HG03060 (cell line): Measurements from ENCODE around the gene NPBWR2.

Experiments used
- ATAC-seq: cut with Tn5 transposase; IDR thresholded peaks from one replicate; pipeline ENCODE4 v1.9.1; 2021; ENCODE audit warnings: low read depth, moderate number of reproducible peaks; ENCODE audit not compliant: unreplicated experiment

The NPBWR2 gene

GRCh38 chr20:64076061-64076997, 31.0 kb downstream of the NPBWR2 start:
- no peak for ATAC-seq

DNA sequence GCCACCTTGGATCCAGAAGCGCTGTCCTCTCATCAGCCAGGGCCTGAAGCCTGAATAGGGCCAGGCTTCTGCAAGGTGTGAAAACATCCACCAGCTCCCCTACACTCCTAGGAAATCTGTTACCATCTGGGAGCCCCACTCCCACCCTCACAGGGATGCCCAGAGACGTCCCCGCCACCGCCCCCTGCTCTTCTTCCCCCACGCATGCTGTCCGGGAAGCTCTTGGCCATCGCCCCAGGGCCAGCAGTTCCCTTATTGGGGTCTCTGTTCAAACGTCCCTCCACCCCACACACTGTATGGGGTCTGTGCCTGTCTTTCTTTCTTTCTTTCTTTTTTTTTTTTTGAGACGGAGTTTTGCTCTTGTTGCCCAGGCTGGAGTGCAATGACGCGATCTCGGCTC, 31.8 kb downstream of the NPBWR2 start:
- ATAC-seq, result no peak

DNA sequence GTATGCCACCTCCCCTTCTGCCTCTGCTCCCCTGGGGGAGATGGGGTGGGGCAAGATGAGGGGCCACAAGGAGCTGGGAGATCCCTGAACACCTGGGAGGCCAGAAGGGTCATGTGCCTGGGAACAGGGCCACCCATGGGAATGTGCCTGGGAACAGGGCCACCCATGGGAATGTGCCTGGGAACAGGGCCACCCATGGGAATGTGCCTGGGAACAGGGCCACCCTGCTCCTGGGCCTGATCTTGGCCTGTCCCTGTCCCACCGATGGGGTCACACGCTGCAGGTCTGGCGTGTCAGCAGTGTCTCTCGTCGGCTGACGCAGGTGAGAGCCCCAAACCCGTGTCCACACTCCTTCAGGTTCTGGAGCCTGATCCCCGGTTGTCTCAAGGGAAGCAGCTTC, 32.4 kb downstream of the NPBWR2 start:
- ATAC-seq, result no peak

DNA sequence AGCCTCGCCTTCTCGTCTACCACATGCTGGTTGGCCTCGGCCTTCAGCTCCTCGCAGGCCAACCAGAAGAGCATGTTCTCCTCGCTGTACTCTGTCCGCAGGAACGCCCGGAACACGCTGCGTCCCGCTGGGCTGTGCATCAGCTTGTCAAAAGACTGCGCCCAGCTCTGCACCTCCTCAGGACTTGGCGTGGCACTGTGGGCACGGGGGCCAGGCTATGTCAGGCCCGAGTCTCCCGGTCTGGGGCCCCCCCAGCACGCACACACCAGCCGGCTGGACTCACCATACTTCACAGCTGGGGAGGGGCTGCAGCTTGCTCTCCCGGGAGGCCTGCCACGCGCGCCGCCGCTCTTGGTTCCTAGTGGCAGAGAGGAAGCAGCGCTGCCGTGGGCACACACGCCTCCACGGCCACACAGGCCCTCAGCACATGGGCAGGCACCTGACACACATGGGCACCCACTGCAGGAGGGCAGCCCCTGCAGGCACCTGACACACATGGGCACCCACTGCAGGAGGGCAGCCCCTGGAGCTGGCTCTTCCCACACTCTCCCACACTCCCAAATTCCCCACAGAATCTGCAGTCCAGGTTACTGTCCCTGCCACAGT, 33.1 kb downstream of the NPBWR2 start:
- ATAC-seq, result no peak

- no peak for ATAC-seq
These were observed 33.7 kb downstream of the NPBWR2 start for GRCh38 chr20:64073476-64074183.

- ATAC-seq, result no peak
These were observed 34.8 kb downstream of the NPBWR2 start for GRCh38 chr20:64072498-64073063.

DNA sequence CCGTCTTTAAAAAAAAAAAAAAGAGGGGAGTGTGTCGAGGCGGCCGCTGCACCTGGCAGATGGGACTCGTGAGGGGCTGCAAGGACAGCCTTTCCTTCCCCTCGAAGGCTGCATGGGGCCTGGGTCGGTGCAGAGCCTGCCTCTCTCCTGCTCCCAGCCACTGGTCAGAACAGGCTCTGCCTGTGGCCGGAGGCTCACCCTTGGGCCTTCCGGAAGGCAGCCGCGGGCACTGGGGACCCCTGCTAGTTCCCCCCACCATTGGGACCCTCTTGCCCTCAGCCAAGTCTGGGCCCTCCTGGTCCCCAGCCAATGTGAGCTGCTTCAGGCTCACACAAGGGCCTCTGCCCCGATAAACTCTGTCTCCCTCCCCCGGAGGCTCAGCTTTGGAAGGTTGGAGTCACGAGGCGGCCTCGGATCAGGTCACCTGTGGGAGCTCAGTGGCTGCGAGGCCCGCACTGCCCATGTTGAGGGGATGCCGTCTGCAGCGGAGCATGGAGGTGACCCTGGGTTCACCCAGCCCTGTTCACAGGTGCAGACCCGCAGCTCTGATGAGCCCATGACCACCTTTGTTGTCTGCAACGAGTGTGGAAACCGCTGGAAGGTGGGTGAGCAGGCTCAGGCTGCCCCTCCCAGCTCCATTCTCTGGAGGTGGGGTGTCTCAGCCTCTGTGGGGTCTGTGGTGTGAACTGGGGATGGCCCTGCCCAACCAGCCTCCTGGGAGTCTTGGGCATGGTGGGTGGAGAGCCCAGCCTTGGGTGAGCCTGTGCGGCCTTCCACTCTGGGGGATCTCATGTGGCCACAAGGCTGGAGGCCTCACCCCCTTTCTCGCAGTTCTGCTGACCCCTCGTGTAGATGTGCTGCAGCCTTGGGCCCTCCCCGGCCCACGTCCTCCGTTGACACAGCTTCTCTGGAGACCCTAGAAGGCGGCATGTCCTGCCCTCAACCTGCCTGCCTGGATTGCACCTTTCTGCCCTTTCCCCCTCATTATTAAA, 35.7 kb downstream of the NPBWR2 start:
- no peak for ATAC-seq

DNA sequence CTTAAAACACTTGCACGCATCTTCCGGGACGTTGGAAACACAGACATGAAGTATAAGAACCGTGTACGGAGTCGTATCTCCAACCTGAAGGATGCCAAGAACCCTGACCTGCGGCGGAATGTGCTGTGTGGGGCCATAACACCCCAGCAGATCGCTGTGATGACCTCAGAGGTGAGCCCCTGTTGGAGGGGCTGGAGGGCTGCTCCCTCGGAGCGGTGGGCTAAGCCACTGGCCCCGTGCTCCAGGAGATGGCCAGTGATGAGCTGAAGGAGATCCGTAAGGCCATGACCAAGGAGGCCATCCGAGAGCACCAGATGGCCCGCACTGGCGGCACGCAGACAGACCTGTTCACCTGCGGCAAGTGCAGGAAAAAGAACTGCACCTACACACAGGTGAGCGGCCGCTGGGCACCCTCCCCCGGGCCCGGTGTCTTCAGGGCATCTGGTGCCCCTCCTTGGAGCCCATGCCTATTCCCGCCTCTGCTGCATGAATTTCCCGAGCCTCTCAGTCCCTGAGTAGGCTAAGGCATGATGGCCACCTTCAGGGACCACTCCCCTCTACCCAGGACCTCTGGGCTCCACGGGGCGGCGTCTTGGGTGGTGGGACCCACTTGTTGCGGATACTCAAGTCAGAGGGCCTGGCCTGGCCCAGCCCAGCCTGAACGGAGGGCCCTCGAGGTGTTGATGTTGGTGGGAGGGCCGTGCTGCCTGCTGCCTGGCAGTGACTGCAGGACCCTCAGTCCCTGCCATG, 36.9 kb downstream of the NPBWR2 start:
- no peak for ATAC-seq

GRCh38 chr20:64069614-64070243, 37.6 kb downstream of the NPBWR2 start:
- no peak for ATAC-seq

GRCh38 chr20:64069209-64069613, 38.2 kb downstream of the NPBWR2 start:
- ATAC-seq, result no peak

DNA sequence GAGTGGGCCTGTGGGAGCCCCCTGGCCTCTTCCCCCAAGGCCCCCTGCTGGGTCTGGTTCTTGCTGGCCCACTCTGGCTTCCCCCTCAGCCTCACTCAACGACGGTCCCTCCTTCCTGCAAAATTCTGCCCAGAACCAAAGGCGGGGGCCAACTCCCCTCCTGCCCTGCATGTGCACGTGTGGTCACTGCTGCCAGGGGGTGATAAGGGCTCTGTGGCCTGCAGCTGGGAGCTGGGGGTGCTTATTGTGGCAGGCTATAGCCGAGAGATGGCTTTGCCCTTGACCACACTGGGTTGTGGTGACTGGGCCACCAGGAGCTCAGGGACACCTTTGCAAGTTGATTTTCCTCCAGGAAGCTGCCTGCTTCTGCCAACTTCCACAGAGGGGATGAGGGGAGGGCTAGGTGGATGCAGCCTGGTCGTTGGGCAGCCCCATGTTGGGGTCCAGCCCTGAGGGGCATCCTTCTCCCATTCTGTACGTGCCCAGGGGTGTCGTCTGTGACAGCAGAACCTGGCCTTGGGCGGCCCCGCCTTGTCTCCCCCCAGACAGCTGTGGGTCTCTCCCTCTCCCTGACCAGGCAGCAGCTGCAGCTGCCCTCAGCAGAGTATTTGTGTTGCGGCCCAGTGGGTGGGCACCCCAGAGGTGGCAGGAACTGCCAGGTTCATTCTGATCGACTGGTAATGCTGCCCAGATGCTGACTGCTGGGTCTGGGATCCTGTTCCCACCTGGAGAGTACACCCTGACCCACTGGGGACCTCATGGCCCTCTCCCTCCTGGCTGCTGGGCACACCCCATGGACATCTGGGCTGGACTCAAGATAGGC, 38.8 kb downstream of the NPBWR2 start:
- no peak for ATAC-seq

- no peak for ATAC-seq
These were observed 39.5 kb downstream of the NPBWR2 start for GRCh38 chr20:64067733-64068307.

- no peak for ATAC-seq
These were observed 40.2 kb downstream of the NPBWR2 start for GRCh38 chr20:64067005-64067632.

DNA sequence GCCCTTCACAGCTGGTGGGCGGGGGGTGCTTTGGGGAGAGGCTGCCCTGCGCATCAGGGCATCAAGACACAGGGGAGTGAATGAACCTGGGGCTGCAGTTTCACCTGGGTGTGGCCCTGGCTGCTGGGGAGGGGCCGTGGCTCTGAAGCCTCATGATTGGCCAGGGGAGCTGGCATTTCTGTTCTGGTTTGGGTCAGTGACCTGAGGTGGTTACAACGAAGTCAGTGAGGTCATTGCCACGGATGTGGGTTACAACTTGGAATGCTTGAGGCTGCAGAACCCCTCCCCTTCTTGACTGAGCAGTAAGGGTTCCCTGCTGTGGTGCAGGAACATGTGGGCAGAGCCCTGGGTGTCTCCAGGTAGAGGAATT, 41.4 kb downstream of the NPBWR2 start:
- ATAC-seq, result peak; percentile 38

DNA sequence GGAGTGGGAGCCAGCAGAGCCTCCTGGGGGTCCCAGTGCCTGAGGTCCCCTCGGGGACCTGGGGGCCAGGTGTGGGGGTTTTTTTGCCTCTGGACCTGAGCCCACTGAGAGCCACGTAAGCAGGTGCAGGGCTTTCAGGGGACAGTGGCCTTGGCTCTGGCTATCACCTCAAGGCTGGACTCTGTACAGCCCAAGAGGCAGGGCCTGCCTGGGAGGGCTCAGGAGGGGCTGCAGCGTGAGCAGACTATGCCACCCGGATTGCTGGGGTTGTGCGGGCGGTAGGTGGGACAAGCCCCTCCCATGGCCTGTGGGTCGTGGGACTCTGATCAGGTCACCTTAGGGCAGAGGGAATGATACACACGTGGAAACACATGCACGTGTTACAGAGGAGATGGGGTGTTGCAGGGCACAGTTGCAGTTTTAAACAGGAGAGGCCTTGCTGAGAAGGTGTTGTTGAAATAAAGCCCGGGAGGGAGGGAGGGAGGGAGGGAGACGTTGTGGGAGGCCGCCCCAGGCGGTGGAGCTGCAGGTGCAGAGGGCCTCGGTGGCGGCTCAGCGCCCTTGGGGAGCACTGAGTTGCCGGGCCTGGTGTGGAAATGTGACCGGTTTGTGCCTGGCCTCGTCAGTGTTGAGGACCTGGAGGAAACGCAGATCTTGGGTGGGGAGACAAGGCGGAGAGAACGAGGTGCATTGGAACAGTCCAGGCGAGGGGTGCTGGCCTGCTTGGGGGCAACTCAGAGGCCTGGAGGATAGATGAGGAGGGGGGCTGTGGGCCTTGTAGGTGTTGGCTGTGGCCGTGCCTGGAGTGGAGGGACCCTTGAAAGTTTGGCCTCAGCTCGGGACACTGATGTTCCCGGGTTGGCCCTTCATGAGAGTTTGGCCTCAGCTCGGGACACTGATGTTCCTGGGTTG, 42.0 kb downstream of the NPBWR2 start:
- no peak for ATAC-seq

DNA sequence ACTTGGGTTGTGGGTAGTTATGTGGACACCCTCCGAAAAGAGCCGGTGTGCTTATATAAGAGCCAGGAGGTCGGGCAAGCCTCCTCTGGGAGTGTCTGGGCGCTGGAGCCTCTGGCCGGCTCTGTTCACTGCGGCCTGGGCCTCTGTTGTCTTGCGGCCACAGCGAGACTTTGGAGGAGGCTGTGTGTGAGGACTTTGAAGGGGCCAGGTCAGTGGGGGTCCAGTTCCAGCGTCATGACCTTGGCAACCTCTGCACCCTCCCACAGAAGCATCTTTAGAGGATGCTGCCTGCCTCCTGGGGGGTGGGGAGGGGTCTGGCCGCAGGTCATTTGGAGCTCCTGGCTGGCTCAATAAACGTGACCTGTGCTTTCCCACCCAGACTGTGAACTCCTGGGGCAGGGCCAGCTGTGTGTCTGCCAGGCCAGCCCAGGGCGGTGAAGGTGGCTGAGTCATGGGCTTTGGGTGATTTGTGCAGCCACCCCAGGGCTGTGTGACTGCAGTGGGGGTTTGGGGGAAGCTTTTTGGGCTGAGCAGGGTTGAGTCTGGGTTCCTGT, 43.1 kb downstream of the NPBWR2 start:
- no peak for ATAC-seq
